HG03520 (cell line): ENCODE measurements around the gene PLEKHG4B.
"Not testable (repeated sequence)": the region's sequence is repeated elsewhere in the genome, so short reads cannot be mapped to it uniquely, and the experiment has no call there.

ENCODE experiments used
- ATAC-seq: cut with Tn5 transposase; IDR thresholded peaks from one replicate; pipeline ENCODE4 v1.9.1; 2021; ENCODE audit warnings: mild to moderate bottlenecking, moderate library complexity; ENCODE audit not compliant: unreplicated experiment

PLEKHG4B gene

DNA sequence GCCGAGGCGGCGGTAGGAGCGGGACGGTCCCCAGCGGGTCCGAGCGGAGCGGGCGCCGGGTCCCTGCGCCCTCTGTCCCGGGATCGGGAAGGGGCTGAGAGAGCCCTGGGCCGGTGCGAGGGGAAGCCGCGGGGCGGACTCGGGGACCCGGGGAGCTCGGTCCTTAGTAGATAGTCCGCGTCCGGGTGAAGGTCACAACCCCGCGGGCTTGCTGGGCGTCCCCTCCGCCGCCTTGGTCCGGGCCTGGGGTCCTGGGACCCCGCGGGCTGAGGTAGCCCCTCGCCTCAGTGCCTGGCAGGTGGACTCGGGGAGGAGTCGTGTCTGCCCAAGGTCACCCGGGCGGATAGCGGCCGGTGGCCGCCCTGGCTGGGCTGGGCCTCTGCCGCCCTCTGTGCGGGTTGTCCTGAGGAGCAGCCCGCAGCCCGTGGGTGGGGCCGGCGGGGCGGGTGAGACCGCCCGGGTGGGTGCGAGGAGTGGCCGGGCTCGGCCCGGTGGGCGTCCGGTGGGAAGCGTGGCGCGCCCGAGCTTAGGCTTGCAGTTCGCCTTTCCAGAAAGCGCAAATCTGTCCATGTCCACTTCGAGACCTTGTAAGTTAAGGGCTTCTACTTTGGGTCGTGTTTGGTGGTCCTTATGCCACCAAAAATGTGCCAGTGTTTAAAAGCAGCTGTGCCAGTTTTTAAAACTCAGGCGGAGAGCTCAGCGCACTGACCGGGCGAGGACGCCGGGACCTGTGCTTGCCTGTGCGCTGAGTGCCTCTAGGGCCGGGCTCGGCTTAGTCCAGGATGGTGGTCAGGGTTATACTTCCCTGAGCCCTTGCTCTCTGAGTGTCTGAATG, 126.7 kb downstream of the PLEKHG4B start:
- peak; percentile 17 for ATAC-seq

GRCh38 chr5:219460-219863, 127.5 kb downstream of the PLEKHG4B start:
- ATAC-seq: no peak

- ATAC-seq: no peak
Measured at GRCh38 chr5:219991-220390, 128.0 kb downstream of the PLEKHG4B start.

DNA sequence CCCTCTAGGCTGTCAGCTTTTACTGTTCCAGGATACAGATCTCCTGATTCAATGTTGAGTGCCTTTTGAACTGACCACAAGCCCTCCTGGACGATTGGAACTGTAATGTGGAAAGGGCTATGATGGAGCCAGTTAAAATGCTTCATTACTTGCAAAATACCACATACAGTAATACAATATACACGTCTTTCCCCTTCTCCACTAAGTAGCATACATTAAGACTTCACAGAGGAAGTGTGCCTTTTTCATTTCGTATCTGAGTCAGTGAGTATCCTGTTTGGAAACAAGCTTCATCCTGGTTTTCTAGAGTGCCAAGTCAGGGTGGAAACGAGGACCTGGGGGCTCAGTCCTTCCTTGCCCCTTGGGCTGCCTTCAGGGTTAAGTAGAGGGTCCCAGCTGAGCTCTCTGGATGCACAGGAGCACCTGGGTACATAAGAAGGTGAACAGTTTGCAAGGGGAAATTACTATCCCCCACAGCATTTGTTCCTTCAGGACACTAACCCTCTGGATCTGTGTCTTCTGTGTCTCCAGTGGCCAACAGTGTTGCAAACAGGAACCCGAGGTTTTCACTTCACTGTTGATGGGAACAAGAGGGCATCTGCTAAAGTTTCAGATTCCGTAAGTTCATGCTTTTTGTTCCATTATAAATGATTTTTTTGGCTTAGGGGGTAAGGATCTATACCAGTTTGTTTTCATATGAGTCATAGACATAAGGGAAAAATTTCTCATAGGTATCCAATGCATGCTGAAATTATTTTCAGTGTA, 131.2 kb downstream of the PLEKHG4B start:
- ATAC-seq: not testable (repeated sequence)

GRCh38 chr5:223791-224190, 131.8 kb downstream of the PLEKHG4B start:
- ATAC-seq: no peak

- ATAC-seq: no peak
Measured at GRCh38 chr5:225334-225733, 133.4 kb downstream of the PLEKHG4B start.

- not testable (repeated sequence) for ATAC-seq
Measured at GRCh38 chr5:227375-227774, 135.4 kb downstream of the PLEKHG4B start.

DNA sequence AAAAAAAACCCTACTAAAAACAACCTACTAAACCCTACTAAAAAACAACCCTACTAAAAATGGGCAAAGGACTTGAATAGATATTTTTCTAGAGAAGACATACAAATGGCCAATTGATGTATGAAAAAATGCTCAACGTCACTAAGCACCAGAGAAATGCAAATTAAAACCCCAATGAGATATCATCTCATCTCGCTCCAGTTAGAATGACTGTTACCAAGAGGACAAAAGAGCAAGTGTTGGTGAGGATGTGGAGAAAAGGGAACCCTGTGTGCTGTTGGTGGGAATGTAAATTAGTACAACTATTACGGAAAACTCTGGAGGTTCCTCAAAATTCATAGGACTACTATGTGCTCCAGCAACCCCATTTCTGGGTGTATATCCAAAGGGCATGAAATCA, 136.9 kb downstream of the PLEKHG4B start:
- ATAC-seq: no peak

GRCh38 chr5:230711-231110, 138.7 kb downstream of the PLEKHG4B start:
- no peak for ATAC-seq

- no peak for ATAC-seq
Measured at GRCh38 chr5:231661-232060, 139.7 kb downstream of the PLEKHG4B start.

DNA sequence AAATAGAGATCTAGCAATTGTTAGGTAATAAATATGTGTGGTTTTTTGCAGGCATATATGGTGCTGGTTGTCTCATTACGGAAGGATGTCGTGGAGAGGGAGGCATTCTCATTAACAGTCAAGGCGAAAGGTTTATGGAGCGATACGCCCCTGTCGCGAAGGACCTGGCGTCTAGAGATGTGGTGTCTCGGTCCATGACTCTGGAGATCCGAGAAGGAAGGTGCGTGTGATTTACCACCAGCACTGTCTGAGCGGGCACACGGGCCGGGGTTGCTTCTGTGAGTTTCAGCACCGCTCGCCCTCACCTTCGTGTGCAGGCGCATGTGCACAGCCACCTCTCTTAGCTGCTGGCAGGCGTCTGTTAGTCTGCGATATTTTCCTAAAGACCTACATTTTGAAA, 141.5 kb downstream of the PLEKHG4B start:
- ATAC-seq: not testable (repeated sequence)

GRCh38 chr5:234450-234849, 142.5 kb downstream of the PLEKHG4B start:
- ATAC-seq: no peak

DNA sequence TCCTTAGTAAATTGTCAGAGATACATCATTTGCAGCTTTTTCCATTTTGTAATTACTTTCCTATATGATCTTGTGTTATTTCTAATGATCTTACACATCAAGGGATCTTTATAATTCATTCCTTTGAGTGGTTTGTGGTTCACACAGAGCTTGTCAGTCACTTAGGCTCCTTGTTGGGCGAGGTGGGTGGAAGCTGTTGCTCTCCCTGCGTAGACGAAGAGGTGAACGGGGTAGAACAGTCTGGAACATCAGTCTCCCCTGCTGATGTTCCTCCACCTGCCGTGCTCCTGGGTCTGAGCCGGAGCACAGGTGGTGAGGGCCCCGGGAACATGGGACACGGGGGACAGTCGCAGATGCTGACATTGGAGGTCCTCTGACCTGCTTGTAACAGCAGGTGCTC, 143.6 kb downstream of the PLEKHG4B start:
- ATAC-seq: not testable (repeated sequence)

GRCh38 chr5:237931-238330, 146.0 kb downstream of the PLEKHG4B start:
- not testable (repeated sequence) for ATAC-seq
